Stimulated activated CD4-positive, alpha-beta T cell treated with anti-CD3 and anti-CD28 coated beads, TNF-alpha, amount 100 ng/mL, for 24 hours (primary cell): ENCODE results near the gene ITGAE.
A peak's percentile ranks its signal among the peaks of the same experiment; 100 is the strongest.
"Not testable (repeated sequence)": the region's sequence is repeated elsewhere in the genome, so short reads cannot be mapped to it uniquely, and the experiment has no call there.

ENCODE experiments used
- DNase-seq, 3 experiments: peaks; one replicate each; pipeline ENCODE4 v3.0.0-alpha.2; 2020; ENCODE audit warnings: low read depth in 3 of 3

ITGAE gene

GRCh38 chr17:3761918-3762380 is 39.0 kb downstream of the ITGAE start:
- no peak for DNase-seq

- no peak for DNase-seq
Observed at GRCh38 chr17:3761036-3761917, 39.7 kb downstream of the ITGAE start.

GRCh38 chr17:3759597-3760216 is 41.3 kb downstream of the ITGAE start:
- no peak for DNase-seq

- DNase-seq = no peak
Observed at GRCh38 chr17:3755335-3756030, 45.5 kb downstream of the ITGAE start.

GRCh38 chr17:3754458-3755334 is 46.3 kb downstream of the ITGAE start:
- DNase-seq = peak; percentile 38 to 58 (median 44)

GRCh38 chr17:3754066-3754457 is 46.9 kb downstream of the ITGAE start:
- DNase-seq = no peak

- no peak for DNase-seq
Observed at GRCh38 chr17:3753624-3754023, 47.4 kb downstream of the ITGAE start.

- DNase-seq = no peak
Observed at GRCh38 chr17:3751836-3752235, 49.2 kb downstream of the ITGAE start.

- DNase-seq = peak in 1 of 3 experiments; percentile 28
Observed at GRCh38 chr17:3750926-3751325, 50.1 kb downstream of the ITGAE start.

GRCh38 chr17:3750296-3750695 is 50.7 kb downstream of the ITGAE start:
- DNase-seq = no peak

GRCh38 chr17:3748576-3748975 is 52.4 kb downstream of the ITGAE start:
- DNase-seq = no peak

GRCh38 chr17:3747805-3748204 is 53.2 kb downstream of the ITGAE start:
- no peak for DNase-seq

- DNase-seq = no peak
Observed at GRCh38 chr17:3745071-3745470, 55.9 kb downstream of the ITGAE start.

- DNase-seq = no peak
Observed at GRCh38 chr17:3744014-3744413, 57.0 kb downstream of the ITGAE start.

- DNase-seq = peak in 1 of 3 experiments; percentile 15
Observed at GRCh38 chr17:3740611-3741073, 60.3 kb downstream of the ITGAE start.

- no peak for DNase-seq
Observed at GRCh38 chr17:3739422-3740124, 61.4 kb downstream of the ITGAE start.

- DNase-seq = peak; percentile 53 to 72 (median 56)
Observed at GRCh38 chr17:3738562-3739295, 62.3 kb downstream of the ITGAE start.

- no peak for DNase-seq
Observed at GRCh38 chr17:3735515-3735914, 65.5 kb downstream of the ITGAE start.

- not testable (repeated sequence) for DNase-seq
Observed at GRCh38 chr17:3734911-3735276, 66.1 kb downstream of the ITGAE start.

GRCh38 chr17:3732210-3732621 is 68.8 kb downstream of the ITGAE start:
- DNase-seq = no peak
